Measurements from ENCODE around the gene GATA6. TPM values are rescaled to one million over a fixed set of nuclear protein-coding genes. Genes with fewer than 3 reads are reported as not detected.
"Not testable (repeated sequence)": the region's sequence is repeated elsewhere in the genome, so short reads cannot be mapped to it uniquely, and the experiment has no call there.

Gene GATA6
- total RNA-seq, 1 donor from 2014 or later, result 0.16 TPM

DNA sequence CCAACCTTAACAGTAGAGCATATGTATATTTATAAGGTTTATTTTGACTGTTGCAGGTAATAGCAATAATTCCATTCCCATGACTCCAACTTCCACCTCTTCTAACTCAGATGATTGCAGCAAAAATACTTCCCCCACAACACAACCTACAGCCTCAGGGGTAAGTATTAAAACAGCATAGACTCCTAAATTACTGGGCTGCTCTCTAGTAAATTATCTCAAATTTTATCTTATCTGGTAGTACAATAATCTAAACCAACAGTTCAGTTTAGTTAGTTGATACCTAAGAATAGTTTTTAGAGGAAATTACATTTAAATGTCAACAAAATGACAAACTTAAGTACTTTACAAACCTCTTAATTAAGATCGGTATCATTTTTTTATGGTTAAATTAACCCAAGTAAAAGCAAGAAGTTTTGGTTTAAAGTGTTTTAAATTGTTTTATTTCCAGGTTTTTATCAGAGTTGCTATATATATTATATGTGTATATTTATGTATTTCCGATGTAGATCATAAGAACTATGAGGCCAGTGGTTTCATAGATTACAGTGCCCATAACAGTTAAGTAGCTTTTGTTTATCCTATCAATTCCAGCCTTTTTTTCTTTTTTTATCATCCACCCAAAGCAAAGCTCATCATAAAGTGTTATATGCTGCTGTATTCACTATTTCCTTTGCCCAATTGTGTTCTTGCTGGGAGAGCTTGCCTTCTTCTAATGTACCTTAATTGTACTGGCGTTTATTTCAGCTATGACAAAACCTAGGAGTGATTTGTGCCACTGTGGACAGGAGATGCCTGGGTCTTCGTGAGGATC lies 13.7 kb downstream of the GATA6 start:
- no peak for DNase-seq

DNA sequence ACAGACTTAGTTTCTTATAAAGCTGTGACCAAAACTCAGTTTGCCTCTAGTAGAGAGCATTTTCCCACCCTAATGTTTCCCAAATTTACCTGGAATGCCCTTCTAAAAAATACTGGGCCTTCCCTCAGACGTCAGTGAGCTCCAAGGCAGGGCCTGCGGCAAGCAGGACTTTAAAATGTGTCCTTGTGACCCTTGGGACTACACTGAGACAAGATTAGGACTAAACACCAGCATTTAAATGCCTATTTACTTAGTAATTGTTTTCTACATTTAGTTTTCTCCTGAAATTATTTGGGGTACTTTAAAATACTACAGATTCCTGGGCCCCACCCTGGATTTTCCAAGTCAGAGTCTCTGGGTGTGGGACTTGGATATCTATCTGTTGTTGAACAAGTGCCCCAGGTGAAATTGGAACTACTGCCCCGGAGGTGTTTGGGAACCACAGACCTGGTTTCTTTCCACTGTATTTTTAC lies 14.3 kb downstream of the GATA6 start:
- DNase-seq, result no peak

DNA sequence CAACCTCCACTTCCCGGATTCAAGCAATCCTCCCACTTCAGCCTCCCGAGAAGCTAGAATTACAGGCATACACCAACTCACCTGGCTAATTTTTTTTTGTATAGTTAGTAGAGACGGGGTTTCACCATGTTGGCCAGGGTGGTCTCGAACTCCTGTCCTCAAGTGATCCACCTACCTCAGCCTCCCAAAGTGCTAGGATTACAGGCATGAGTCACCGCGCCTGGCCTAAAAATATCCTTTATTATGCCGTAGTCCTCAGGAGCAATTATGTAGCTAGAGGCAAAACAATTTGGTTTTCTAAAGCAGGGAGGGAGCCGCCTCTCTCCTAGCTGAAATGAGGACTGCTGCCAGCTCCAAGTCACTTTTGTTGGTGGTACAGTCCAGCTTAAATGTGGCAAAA lies 15.2 kb downstream of the GATA6 start:
- DNase-seq, result not testable (repeated sequence)

DNA sequence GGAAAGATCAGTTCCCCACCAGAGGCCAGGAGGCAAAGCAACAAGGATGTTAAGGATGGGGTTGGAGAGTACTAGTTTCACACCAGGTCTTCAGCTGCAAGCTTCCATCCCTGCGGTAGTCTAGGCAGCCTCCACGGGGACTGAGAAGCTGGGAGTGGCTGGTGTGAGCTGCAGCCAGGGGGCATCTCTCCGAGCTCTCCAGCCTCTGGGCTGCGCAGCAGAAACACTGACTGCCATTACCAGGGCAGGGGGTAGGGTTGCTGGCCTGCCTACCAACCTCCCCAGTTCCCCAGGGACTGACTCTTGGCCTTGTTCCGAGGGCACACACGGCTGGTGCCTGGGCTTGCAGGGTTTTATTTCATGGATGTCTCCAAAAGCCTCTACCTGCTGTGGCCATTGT lies 15.9 kb downstream of the GATA6 start:
- no peak for DNase-seq

DNA sequence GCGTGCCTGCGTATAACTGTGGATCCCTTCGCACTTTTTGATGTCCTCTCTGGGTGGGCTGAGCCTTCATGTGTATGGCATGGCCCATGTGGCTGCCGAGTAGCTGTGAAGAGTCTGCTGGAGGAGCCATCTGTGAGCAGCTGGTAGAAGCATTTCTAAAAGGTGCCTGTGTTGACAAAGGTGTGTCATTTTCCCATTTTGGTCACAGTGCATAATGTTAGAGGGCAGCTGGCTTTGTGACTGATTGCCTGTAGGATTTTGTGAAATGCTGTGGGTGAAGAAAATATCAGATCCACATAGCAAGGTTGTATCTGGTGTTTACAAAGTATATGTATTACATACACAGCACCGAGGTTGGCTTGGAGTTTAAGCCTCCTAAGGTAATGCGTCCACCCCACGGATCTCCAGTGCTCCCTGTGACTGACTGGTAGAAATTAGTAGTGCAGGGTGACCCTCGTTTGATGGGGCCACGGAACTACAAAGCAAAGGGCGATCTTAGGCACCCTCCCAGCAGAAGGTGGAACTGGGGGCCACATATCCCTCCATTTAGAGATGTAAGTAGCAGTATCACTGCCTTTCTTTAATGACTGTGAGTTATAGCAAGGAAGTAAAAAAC lies 16.5 kb downstream of the GATA6 start:
- no peak for DNase-seq

DNA sequence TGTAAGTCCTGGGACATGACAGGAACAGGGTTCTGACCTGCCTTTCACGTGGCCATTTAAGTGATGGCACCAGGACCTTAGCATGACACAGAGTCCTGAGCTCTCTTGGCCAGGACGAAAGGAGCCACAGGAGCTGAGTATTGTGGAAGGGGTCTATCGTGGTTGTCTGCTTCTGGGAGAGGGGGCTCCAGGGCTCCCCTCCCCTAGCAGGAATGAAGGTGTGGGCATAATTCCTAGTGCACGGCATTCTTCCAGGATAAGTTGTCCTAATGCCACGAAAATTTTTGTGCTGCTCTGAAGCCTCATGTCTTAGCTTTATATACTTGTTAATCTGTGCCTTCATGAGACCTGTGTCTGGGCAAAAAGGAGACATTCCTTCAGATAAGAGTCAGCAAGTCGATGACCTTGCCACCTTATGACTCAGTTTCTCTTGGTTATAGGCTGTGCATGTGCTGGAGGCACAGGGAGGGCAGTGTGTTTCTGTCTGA lies 17.1 kb downstream of the GATA6 start:
- no peak for DNase-seq

DNA sequence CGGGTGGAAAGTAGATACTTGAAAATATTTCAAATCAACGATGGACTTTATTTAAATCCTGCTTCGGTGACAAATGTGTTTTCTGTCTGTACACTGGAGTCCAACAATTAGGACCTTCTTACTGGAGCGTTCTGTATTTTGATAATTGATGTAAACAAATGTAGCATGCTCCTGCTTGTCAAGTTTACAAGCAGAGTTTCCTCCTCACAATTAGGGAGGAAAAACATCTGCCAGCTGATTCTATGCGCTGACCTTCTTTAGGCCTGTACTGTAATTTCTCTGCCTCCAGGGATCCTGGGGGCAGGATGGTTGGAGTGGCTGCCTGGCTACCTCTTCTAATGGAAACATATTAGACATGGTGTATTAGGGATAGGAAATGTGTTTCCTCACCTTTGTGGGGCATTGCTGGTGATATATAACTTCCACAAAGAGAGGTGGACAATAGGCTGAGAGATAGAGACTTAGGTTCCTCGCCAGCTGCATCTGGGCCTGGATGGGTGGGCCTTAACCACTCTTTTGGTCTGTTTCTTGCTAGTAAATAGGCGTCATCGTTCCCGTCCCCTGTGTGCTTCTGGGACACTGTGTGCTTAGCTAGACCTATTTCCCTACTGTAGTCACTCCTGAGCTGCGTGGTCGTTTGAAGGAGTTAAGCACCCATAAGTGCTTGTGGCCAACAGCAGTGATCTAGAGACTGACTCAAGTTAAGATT lies 19.3 kb downstream of the GATA6 start:
- DNase-seq, result no peak

GRCh38 chr18:22189449-22190166 lies 20.2 kb downstream of the GATA6 start:
- no peak for DNase-seq

- DNase-seq, result no peak
Observed at GRCh38 chr18:22191346-22191695, 21.9 kb downstream of the GATA6 start.

DNA sequence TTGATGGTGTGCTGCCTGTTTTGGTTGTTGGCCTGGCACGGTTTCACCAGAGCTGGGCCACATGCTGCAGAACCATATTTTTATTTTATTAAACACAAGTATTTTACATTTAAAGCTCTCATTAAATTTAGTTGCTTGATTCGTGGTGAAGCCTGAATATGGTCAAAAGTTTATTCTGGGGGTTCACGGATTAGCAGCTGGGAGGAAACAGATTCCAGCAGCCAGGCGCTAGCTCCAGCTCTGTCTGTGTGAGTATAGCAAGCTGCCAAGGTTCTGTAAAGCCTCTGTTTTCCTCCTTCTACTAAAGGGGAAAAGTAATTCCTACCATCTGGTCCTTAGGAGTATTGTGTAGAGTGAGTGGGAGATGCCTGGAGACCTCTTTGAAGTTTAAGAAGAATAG lies 22.5 kb downstream of the GATA6 start:
- no peak for DNase-seq

DNA sequence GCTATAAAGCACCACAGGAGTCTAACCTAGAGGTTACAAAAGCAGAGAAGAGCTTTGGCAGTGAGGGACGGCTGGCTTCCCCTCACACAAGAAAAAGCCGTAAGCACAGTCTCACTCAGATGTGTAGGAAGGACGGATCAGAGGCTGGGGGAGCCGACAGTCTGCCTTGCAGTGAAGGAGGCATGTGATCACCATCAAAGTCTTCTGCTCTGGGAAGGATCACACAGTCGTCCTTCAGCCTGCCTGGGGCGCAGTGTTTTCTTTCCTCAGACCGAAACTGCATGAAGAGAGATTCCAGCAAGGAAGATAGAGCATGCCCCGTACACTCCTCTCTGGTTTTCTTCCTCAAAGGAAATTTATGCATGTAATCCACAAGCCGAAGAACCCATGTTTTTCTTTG lies 24.1 kb downstream of the GATA6 start:
- DNase-seq, result no peak

- no peak for DNase-seq
Observed at GRCh38 chr18:22194151-22194598, 24.8 kb downstream of the GATA6 start.

DNA sequence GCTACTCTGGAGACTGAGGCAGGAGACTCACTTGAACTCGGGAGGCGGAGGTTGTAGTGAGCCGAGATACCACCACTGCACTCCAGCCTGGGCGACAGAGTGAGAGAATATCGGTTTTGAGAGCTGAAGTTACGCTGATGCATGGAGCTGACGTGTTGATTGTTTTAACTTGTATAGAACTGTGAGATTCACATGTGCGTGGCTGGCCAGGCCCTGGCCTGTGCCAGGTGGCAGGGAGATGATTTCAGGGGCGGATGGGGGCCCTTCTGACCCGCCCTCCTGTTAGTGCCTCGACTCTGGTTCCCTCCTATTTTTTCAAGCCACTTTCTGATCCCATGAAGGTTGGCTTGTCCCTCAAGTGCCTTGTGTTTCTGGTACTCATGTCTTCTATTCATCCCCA lies 25.7 kb downstream of the GATA6 start:
- DNase-seq, result no peak

DNA sequence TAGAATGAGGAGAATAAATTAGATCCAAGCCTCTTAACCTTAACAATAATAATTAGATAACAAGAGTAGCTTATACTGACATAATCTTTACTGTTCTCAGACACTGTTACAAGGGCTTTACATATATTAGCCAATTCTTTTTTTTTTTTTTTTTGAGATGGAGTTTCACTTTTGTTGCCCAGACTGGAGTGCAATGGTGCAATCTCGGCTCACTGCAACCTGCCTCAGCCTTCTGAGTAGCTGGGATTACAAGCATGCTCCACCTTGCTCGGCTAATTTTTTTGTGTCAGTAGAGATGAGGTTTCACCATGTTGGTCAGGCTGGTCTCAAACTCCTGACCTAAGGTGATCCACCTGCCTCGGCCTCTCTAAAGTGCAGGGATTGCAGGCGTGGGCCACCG lies 27.6 kb downstream of the GATA6 start:
- not testable (repeated sequence) for DNase-seq

DNA sequence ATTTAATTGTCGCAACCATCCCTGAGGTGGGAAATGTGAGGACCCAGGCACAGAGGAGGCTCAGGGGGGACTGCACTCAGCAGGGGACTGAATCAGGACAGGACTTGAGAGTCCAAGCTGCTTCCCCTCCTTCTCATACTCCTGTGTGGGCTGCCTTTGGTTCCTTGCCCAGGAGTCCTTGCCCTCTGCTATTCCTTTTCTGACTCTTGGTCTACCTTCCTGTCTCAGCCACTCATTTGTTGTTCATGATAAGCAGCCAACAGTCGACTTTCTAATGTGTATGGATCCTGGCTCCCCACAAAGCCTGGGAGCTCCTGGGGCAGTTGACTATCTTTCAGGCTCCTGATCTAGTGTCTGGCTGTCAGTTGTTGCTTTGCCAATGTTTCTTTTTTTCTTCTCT lies 28.3 kb downstream of the GATA6 start:
- no peak for DNase-seq

DNA sequence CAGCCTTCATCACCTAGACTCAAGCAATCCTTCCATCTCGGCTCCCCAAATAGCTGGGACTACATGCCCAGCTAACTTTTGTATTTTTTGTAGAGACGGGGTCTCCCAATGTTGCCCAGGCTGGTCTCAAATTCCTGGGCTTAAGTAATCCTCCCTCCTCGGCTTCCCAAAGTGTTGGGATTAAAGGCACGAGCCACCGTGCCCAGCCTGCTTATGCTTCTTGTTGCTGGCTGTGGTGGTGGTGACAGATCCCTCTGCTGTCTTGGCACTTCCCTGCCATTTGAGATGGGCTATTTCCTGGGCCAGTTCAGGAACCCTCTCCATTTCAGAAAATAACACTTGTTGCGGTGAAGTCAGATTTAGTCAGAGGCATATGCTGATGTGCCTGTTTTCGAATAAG lies 28.8 kb downstream of the GATA6 start:
- no peak for DNase-seq

DNA sequence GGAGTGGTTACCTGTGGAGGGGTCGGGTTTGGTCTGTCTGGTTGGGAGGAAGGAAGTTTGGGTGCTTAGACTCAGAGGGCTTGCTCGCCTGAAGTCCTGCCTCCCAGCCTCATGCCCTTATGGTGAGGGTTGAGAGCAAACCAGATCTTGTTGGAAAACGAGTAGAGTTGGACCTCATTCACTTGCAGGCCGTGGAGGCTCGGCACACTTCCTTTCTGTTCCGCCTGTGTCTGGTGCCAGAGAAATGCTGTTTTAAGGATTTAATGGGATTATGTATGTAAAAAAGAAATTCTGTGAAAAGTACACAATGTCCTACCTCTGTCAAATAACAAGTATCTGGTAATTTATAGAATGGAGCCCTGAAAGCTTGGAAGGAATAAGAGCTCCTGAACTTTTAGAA lies 29.6 kb downstream of the GATA6 start:
- DNase-seq, result no peak

DNA sequence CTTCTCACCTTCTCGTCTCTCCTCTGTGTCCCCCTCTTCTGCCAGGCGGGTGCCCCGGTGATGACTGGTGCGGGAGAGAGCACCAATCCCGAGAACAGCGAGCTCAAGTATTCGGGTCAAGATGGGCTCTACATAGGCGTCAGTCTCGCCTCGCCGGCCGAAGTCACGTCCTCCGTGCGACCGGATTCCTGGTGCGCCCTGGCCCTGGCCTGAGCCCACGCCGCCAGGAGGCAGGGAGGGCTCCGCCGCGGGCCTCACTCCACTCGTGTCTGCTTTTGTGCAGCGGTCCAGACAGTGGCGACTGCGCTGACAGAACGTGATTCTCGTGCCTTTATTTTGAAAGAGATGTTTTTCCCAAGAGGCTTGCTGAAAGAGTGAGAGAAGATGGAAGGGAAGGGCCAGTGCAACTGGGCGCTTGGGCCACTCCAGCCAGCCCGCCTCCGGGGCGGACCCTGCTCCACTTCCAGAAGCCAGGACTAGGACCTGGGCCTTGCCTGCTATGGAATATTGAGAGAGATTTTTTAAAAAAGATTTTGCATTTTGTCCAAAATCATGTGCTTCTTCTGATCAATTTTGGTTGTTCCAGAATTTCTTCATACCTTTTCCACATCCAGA lies 31.3 kb downstream of the GATA6 start:
- DNase-seq, result no peak

DNA sequence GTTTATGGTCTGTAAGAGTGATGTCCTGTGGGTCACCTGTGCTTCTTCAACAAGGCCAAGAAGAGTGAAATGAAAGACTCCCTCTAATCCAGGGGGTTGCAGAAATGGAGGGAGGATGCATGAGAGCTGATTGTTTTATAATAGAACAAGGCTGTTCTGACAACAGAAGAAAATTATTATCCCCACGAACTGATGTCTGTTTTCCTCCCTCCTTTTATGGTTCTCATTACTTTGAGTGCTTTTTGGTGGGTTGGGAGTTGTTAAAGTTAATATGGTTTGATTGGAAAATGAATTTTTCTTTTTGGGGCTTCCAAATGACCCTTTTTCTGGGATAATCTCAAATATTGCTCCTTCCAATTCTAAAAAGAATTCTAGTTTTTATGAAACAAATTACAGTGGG lies 33.6 kb downstream of the GATA6 start:
- DNase-seq, result no peak

- no peak for DNase-seq
Observed at GRCh38 chr18:22203536-22204213, 34.3 kb downstream of the GATA6 start.

DNA sequence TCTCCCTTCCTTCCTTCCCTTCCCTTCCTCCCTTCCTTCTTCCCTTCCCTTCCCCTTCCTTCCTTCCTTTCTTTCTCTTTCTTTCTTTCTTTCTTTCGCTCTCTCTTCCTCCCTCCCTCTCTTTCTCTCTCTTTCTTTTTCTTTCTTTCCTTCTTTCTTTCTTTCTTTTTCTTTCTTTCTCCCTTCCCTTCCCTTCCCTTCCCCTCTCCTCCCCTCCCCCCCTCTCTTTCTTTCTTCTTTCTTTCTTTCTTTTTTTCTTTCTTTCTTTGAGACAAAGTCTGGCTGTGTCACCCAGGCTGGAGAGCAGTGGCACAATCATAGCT lies 34.8 kb downstream of the GATA6 start:
- DNase-seq, result no peak

DNA sequence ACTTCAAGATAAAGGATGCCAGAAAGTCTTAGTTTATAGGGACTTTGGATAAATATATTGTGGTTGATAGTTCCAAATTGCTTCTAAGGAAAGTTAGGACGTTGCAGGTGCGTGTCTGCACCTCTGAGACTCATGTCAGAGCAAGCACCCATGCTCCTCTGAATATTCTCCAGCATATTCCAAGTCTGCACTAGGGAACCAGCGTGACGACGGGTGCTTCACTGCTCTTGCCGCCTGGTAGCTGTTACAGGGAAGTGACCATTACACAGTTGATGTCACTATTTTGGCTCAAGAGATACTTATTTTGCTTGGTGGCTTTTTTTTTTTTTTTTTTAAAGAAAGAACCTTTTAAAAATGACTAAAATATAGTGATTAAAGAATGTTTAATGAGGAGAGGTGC lies 35.6 kb downstream of the GATA6 start:
- no peak for DNase-seq
